SKM-1 (cell line): ENCODE results near the gene AIFM3.

ENCODE experiments used
- DNase-seq: peaks from one replicate; lab custom pipeline; 2025; ENCODE audit not compliant: unreplicated experiment; lab: John Stamatoyannopoulos, UW

Gene AIFM3

DNA sequence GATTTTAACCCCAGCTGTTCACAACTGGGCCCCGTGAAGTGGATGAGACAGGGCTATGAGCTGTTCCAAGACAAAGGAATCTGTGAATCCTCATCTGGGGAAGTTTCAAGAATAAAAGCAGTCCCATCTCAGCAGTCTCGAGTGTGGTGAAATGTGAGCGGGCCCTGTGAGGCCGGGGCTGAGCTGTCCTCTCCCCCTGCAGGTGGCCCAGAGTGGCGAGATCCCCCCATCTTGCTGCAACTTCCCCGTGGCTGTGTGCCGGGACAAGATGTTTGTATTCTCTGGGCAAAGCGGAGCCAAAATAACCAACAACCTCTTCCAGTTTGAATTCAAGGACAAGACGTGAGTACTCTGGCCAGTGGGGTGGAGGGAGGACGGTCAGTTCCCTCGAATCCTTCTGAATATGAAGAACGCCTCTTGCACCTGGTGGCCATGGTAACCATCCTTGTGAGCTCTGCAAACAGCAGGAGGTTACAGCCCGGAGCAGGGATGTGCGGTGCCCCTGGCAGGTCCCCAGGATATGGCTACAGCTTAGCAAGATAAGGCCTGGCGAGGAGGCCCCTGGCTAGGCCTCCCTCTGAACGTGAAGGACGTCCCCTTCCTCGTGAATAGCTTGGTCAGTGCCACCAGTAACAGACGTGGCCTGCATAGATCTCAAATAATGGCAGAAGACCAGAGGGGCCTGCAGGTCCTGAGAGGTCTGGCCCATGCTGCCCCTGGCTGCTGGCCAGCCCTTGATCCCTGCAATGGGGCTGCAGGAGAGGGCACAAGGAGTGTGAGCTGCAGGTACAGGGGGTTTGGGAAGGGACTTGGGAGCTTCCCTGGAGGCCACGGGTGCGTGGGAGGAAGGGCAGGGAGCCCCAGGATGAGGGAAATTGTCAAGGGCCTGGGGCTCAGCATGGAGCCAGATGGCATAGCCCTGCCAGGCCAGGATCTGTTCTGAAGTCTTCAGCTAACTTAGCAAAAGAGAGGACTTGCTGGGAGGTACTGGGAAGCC lies 23.4 kb downstream of the AIFM3 start:
- no peak for DNase-seq

DNA sequence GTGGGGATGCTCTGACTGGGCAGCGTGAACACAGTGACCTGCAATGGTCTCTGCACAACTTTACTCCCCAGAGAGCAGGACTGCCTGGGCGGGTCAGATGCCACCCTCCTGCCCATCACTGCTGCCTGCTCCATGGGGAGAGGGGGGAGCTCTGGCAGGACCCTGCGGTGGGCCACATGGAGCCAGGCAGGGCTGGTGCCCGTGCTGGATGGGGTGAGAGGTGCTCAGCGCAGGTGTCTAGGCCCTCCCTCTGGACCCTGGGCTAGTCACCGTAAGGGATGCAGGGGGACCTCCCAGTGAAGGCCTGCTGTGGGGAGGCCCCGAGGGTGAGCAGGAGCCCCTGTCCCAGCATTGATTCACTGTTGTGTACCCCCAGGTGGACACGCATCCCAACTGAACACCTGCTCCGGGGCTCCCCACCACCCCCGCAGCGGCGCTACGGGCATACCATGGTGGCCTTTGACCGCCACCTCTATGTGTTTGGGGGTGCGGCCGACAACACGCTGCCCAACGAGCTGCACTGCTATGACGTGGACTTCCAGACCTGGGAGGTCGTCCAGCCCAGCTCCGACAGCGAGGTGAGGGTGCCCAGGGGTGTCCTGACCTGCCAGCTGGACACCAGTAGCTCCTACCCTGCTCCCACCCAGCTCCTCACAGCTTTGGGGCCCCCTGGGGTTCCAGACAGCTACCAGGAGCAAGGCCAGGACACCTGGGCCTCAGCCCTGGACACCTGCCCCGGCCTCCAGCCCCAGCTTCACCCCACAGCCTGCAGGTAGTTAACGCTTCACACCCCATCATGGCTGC lies 24.4 kb downstream of the AIFM3 start:
- DNase-seq = no peak

DNA sequence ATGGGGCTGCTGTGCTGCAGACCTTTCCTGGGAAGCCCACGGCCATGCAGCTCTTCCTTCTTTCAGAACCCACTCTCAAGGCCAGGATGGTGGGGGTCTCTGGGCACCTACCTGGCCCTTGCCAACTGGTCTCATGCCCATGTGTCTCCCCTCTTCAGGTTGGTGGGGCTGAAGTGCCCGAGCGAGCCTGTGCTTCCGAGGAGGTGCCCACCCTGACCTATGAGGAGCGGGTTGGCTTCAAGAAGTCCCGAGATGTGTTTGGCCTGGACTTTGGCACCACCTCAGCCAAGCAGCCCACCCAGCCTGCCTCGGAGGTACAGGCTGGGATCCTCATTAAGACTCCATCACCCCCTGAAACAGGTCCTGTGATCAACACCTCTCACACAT lies 25.0 kb downstream of the AIFM3 start:
- DNase-seq = no peak

DNA sequence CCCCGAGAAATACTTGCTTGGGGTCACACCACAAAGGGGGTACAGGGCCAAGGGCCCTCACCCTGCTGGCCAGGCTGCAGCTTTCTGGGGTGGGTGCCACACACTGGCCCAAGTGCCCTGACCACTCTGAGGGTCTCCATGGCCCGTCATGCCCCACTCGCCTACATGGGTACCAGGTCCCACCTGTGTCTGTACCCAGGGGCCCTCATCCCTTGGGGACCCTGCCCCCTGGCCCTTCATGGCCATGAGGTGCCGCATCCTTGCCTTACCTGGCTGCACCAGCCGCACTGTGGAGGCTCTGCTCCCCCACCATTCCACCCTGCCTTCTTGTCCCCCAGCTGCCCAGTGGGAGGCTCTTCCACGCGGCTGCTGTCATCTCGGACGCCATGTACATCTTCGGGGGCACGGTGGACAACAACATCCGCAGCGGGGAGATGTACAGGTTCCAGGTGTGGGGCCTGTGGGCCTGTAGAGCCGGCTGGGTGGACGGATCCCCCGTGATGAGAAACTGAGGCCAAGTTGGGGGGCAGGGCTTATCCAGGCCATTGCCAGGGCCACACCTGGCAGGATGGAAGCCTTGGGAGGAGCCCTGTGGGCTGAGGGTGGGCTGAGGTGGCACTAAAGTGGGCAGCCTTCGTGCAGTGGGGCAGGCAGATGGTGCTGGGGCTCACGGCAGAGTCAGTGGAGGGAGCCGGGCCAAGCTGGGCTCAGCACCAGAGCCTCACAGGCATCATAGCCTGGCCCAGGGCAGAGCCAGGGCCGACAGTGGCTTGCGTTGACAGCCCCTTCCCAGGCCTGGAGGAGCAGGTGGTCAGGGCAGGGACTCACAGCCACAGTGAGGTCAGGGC lies 25.6 kb downstream of the AIFM3 start:
- no peak for DNase-seq

DNA sequence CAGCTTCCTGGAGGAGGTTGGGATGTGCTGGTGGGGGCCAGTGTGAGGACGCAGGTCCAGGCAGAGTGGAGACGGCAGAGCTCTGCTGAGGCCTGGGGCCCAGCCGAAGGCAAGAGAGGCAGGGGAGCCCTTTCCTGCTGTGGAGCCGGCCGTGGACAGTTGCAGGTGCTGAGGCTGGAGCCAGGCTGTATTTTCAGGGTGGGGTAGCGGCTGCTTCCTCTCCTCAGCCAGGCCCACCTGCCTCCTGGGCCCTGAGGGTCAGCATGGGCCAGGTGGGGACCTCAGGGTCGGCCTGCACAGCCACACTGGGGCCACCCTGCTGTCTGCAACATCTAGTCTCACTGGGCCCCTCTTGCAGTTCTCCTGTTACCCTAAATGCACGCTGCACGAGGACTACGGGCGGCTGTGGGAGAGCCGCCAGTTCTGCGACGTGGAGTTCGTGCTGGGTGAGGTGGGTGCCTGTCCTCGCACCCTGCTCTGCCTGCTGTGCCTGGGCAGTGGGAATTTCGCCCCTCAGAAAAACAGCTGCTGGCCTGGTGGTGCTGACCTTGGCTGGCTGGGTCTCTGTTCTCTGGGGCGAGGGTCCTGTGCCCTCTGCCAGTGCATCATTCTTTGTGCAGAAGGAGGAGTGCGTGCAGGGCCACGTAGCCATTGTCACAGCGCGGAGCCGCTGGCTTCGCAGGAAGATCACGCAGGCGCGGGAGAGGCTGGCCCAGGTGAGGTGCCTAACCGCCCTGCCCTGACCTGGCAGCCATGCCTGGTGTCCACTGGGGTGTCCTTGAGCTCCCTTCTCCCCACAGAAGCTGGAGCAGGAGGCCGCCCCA lies 26.5 kb downstream of the AIFM3 start:
- no peak for DNase-seq

DNA sequence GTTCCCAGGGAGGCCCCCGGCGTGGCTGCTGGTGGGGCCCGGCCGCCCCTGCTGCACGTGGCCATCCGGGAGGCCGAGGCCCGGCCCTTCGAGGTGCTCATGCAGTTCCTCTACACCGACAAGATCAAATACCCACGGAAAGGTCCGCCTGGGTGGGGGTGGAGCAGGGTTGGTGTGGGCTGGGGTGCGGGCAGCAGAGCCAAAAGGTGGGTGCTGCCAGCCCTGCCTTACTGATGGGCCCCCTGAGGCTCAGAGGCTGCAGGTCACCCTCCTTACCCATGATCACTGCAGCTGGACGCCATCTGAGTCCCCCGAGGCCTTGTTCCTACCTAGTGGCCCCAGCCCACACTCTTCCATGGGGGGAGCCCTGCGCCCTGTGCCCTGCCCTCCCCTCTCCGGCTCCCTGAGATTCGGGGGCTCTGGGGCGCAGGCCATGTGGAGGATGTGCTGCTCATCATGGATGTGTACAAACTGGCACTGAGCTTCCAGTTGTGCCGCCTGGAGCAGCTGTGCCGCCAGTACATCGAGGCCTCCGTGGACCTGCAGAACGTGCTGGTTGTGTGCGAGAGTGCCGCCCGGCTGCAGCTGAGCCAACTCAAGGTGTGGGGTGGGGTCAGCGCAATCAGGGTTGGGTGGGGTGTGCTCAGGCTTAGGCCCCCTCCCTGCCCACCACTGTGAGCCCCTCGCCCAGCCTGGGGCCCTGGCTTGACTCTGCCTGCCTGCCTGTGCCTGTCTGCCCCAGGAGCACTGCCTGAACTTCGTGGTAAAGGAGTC lies 27.3 kb downstream of the AIFM3 start:
- DNase-seq = no peak

DNA sequence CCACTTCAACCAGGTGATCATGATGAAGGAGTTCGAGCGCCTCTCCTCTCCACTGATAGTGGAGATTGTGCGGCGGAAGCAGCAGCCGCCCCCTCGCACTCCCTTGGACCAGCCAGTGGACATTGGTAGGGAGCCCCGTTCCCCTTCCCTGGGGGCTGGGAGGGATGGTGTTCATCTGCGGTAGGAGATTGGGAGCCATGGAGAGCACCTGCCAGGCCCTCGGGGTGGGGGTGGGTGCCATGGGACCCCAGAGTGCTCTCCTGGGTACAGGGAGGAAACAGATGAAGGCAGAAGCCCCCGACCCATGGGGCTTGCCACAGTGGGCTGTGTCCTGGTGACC lies 27.8 kb downstream of the AIFM3 start:
- DNase-seq = no peak

DNA sequence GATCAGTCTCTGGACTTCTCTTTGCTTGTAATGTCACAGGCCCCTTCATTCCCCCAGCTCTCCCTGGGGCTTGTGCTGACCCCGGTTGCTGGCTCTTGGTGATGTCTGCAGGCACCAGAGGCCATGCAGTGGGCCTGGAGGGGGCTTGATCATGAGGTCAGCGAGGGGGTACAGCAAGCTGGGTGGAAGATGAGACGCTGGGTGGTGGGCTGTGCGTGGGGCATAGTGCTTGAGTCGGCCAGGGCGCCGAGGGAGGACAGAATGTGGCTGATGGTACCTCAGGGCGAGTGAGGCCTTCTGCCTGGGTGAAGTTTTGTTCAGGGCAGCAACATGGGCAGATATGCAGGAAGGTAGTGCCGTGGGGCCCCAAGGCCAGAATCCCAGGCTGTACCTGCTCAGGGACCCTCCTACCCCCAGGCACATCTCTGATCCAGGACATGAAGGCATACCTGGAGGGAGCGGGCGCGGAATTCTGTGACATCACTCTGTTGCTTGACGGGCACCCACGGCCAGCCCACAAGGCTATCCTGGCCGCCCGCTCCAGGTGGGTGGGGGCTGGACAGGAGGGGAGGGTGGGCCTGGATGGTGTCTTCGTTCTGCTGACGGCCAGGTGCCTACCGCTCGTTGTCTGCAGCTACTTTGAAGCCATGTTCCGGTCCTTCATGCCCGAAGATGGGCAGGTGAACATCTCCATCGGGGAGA lies 28.4 kb downstream of the AIFM3 start:
- no peak for DNase-seq

DNA sequence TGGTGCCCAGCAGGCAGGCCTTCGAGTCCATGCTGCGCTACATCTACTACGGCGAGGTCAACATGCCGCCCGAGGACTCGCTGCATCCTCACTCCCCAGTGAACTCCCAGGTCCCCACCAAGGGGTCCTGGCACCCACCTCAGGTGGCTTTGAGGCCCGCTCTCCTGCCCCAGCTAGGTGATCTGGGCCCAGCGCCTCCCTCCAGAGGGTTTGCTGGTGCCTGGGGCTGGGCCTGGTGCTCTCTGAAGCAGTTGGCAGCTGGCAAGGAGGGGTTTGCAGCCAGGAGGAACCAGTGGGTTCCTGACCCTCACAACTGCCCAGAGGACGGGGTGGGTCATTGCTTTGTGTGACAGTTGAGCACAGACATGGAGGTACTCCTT lies 29.0 kb downstream of the AIFM3 start:
- no peak for DNase-seq

DNA sequence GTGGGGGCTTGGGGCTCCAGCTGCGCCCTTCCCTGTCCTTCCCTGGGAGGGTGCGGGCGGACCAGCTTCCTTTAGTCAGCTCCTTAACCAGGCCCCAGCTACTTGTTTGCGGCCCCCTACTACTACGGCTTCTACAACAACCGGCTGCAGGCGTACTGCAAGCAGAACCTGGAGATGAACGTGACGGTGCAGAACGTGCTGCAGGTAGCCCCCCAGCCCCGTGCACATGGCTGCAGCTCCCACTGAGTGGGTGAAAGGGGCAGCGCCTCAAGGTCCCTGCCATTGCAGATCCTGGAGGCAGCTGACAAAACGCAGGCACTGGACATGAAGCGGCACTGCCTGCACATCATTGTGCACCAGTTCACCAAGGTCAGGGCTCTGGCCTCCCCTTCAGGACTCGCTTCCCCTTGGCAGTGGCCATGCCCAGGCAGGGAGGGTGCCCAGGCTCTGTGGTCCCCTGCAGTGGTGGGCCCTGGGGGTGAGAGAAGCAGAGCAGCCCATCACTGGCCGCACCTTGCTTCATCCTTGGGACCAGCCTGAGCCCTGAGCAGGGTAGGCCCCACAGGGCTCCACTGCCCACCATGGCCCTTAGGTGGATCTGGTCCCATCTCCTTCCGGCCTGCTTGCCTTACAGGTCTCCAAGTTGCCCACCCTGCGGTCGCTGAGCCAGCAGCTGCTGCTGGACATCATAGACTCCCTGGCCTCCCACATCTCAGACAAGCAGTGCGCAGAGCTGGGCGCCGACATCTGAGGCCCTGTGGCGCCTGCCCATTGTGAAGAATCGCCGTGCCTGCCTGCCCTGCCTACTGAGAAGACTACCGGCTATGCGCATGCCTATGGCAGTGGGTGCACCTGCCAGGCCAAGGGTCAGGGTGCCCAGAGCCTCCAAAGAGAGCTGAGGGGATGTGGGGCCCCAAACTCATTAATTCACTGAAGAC lies 29.8 kb downstream of the AIFM3 start:
- no peak for DNase-seq

DNA sequence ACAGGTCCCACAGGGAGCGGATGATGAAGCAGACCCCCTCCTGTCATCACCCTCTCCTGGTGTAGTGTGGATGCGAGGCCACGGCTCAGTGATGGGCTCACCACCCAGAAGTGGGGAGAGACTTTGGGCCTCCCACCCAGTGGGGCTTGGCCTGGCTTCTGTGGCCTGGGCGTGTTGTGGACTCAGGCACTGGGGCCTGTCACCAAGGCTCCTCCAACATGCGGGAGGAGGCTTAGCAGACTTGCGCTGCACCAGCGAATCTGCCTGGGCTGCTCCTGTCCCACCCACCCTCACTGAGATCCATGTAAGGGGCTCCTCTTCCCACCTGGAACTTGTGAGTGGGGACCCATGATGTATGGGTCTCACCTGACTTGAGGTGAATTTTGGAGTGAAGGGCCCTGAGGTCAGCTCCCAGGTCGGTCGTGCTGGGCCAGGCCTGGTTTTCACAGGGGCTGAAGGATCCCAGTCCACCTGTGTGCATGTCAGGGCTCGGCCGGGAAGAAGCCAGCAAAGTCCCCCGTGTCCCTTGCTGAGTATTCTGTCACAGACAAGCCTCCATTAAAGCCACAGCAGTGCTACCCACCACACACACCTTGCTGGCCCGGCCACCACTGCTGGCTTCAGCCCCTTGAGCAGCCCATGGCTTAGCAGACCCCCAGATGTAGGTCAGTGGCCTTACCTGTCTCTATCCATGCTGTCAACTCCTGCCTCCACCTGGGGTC lies 30.6 kb downstream of the AIFM3 start:
- no peak for DNase-seq

DNA sequence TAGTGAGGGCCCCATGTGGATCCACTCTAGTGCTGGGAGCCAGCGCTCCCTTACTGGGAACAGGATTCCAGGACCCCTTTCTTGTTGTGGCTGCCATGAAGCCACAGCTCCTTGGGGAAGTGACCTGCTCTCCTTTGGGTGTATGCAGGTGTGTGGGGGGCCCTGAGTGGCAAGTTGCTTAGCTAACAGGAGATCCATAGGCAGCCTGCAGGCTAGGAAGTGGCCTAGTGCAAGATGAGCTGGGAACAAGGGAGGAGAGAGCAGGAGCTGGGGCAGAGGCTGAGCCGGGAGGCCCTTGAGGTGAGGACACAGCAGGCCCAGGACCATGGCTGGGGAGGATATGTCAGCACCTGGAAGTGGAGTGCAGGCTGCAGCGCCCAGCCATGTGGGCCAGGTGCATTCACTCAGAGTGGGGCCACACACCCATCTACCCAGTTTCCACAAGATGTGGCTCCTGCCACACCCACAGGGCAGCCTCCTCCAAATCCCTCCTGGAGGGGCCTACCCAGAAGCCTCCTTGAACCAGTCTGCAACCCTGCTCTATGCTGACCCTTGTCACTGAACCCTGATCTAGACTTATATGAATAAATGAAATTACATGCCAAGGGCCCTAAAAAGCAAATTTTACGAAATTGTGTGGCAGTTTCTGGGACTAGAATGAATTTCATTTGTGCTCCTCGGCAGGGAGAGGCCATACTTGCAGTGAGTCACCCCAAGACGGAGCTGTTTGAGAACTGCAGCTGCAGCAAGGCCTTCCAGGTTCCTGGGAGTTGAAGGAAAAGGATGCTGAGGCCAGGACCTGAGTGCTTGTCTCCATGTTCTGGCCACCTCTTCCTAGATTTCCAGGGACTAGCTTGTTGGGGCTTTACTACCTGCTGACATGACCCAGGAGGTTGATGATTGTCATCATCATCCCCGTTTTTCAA lies 31.6 kb downstream of the AIFM3 start:
- no peak for DNase-seq

DNA sequence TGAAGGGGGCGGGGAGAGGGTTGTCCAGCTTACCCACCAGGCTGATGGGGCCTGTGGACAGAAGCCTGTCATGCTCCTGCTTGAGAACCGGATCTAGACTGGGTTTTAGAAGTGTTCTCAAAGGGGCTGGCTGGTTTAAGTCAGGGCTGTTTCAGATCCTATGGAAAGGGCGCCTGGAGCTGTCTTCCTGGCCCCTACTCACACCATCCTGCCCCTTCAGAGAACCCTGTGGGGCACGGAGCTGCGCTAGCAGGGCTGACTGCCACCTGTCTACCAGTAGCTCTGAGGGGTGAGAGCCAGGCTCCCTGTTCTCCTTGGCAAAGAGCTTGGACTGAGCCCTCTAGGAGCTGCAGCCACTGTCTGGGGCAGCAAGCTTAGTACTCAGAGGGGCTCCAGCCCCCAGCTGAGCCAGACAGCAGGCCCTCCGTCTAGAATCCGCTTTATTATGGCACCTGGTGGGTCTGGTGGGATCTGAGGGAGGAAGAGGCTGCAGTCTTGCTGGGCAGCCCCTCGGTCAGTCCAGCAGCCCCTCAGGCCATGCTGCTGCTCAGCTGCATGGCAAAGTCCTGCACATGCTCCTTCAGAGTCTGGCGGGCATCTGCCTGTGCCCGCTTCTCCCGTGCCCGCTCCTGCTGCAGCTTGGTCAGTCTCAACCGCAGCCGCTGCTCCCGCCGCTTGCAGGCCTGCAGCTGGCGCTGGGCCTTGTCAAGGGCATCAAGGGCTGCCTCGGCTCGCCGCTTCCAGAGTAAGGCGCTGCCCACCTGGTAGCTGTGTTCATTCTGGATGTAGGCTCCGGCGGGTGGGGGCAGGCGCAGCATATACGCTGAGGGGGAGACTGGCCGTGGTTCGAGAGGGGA lies 32.5 kb downstream of the AIFM3 start:
- no peak for DNase-seq

DNA sequence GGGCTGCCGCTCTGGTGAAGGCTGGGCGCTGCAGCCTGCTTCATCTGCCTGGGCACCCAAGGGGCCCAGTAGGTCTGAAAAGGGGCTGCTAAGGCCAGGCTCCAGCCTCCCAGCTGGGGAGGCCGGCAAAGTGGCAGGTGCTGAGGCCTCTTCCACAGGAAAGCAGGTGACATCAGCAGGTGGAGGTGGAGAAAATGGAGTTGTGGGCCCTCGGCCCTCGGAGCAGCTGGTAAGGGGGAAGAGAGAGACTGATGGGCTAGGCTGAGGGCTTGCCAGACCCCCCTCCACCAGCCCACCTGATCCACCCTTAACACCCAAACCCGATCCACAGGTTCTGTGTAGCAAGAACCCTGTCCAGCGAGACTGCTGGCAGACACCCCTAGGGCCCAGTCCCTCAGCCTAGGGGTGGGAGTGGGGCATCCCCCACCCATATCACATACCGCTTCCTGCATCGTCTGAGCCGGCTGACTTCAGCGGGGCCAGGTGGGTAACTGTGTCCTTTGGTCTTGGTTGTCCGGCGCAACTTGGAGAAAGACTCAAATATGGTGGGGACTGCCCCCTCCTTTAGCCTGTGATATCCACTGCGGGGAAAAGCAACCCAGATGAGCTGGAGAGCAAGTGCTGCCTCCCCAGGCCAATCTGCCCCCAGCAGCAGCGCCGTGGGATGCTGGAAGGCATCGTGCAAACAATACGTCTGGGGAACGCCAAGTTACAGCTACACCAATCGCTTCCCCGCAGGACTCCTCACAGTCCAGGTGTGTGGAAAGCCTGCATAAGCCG lies 33.3 kb downstream of the AIFM3 start:
- no peak for DNase-seq
